Upper lobe of left lung (tissue), 4 donors: ENCODE measurements around the gene CDH9.

Source experiments
- POLR2A ChIP-seq, 4 donors: fragments of 450-650 bp; IDR thresholded peaks; one replicate each; pipeline ENCODE4 v1.5.1; 2016 to 2017; ENCODE audit warnings: antibody characterized with exemption in 4 of 4, mild to moderate bottlenecking in 2 of 4
- TF ChIP-seq, protein P1 (sequence below), 6 experiments: fragments of 450-650 bp in 4 of 6; fragments of 200-600 bp in 2 of 6; sonication (generic) in 2 of 6; IDR thresholded peaks; one replicate each; pipeline ENCODE4 v1.5.1; 2016 to 2019; ENCODE audit warnings: antibody characterized with exemption in 6 of 6

- TF ChIP-seq, protein P1, sequence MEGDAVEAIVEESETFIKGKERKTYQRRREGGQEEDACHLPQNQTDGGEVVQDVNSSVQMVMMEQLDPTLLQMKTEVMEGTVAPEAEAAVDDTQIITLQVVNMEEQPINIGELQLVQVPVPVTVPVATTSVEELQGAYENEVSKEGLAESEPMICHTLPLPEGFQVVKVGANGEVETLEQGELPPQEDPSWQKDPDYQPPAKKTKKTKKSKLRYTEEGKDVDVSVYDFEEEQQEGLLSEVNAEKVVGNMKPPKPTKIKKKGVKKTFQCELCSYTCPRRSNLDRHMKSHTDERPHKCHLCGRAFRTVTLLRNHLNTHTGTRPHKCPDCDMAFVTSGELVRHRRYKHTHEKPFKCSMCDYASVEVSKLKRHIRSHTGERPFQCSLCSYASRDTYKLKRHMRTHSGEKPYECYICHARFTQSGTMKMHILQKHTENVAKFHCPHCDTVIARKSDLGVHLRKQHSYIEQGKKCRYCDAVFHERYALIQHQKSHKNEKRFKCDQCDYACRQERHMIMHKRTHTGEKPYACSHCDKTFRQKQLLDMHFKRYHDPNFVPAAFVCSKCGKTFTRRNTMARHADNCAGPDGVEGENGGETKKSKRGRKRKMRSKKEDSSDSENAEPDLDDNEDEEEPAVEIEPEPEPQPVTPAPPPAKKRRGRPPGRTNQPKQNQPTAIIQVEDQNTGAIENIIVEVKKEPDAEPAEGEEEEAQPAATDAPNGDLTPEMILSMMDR (IDR thresholded peaks at IDR 0.05), result no peak
- no peak for TF ChIP-seq POLR2A (IDR thresholded peaks at IDR 0.05)
Measured at GRCh38 chr5:27009540-27009915, 28.9 kb downstream of the CDH9 start.
